SK-N-MC (cell line): Measurements from ENCODE around the gene HOPX.

ENCODE experiments used
- FOXP2 ChIP-seq: optimal IDR thresholded peaks from 2 replicates; pipeline ENCODE3; 2011; ENCODE audit warnings: mild to moderate bottlenecking, moderate library complexity; ENCODE audit not compliant: insufficient read depth; ENCODE audit errors: extremely low read length, control extremely low read depth
- POLR2AphosphoS5 ChIP-seq: IDR thresholded peaks from 2 replicates; pipeline ENCODE4 v1.6.1; 2012; ENCODE audit warnings: mild to moderate bottlenecking, low read depth, low read length, borderline replicate concordance

DNA sequence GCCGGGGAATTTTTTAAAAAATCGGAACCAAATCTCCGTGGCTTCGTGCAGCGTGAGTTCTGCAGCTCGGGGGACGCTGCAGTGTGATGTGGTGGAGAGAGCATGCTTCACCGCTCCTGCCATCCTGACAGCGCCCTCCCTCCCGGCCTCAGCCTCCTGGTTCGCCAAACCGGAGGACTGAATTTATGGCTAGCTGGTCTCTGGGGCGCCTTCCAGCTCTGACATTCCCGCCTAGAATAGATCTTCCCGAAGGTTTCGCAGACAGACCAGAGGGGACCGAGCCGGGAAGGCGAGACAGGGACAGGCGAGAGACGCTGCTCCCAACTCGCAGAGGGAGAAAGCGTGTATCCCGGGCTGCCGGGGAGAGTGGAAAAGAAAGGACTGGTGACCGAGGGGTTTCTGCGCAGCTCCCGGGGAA lies 25.9 kb downstream of the HOPX start:
- TF ChIP-seq POLR2AphosphoS5, result no peak
- no peak for TF ChIP-seq FOXP2
